Heart left ventricle (tissue), 13 donors: ENCODE results near the gene LHX6.

Experiments
- CTCF ChIP-seq, 12 donors: fragments of 200-600 bp; sonication (generic) in 4 of 12; IDR thresholded peaks; one replicate each; pipeline versions ENCODE4 v1.5.0 to v1.8.0; 2018 to 2022; ENCODE audit warnings: antibody characterized with exemption in 12 of 12, mild to moderate bottlenecking in 5 of 12
- POLR2A ChIP-seq, 2 donors: fragments of 450-650 bp; IDR thresholded peaks; one replicate each; pipeline ENCODE4 v1.6.1; 2017; ENCODE audit warnings: antibody characterized with exemption in 2 of 2, mild to moderate bottlenecking in 2 of 2, moderate library complexity in 2 of 2
- donor health status: ischemic (EF 13 %, LVEDD 7.1; RV severe dilation, severe dysfunction).
- donor health status: DM: no; HTN: yes; CAD: no.
- donor health status: DM: no; HTN: no; CAD: no.
- donor health status: ischemic (EF 25% LVEDD 6.9; RV normal size, moderate dysfunction).
- donor health status: ischemic (EF 25% LVEDD 5.7; RV mildly dilated, moderate dysfunction).
- donor health status: ischemic (EF 35%, LVEDD 5.7; RV mildly dilated, moderate dysfunction).
- donor health status: nonischemic (EF 11% LVEDD 7.7; RV severe dilation, severe dysfunction).
- donor health status: DM: yes; HTN: yes; CAD: no.
- donor health status: PGD.
- donor health status: ischemic (EF 29% LVEDD 5.4; RV normal size, mild dysfunction).
- donor health status: nonischemic (EF 23%, LVEDD 6.1; RV moderate dilation, normal function).

- no peak for TF ChIP-seq CTCF (IDR thresholded peaks at IDR 0.05)
- TF ChIP-seq POLR2A (IDR thresholded peaks at IDR 0.05) = no peak
Measured at GRCh38 chr9:122236681-122237080, 7.9 kb upstream of the LHX6 start.
